ENCODE results near the gene PMIS2.

PMIS2 gene

GRCh38 chr19:35556846-35557538 is 29.0 kb upstream of the PMIS2 start:
- no peak for DNase-seq (ENCODE audit: low read depth)

DNA sequence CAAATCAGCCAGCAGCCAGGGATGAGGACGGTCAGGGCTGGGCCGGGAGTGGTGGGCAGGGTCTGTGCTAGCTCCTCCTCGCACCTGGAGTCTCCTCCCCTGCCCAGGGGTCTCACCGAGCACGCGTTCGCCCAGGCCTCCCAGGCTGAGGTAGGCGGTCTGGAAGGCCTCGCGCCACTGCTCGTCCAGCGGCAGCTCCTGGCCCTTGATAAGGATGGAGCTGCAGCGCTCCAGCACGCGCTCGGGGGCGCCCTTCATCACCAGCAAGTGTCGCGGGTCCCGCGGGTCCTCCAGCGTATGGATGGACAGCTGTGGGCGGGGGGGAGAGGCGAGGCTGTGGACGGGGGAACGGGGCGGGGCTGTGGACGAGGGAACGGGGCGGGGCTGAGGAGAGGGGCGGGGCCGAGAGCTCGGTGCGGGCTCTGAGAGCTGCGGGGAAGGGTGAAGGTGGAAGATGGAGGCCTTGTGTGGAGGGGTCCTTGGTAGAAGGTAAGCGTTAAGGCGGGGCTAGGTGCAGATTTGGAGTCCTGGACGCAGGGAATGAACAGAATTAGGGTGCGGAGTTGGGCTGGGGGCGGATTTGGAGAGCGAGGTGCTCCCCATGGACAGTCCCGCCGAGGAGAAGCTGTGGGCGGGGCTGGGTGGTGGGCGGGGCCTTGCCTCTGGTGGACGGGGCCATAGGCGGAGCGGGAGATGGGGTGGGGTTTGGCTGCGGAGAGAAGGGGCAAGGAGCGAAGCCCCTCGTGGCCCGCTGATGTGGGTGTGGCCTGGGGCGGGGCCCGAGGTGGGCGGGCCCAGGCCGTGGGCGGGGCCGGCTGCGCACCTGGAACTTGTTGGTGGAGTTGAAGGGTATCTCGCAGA is 28.2 kb upstream of the PMIS2 start:
- peak; percentile 16 for DNase-seq (ENCODE audit: low read depth)

DNA sequence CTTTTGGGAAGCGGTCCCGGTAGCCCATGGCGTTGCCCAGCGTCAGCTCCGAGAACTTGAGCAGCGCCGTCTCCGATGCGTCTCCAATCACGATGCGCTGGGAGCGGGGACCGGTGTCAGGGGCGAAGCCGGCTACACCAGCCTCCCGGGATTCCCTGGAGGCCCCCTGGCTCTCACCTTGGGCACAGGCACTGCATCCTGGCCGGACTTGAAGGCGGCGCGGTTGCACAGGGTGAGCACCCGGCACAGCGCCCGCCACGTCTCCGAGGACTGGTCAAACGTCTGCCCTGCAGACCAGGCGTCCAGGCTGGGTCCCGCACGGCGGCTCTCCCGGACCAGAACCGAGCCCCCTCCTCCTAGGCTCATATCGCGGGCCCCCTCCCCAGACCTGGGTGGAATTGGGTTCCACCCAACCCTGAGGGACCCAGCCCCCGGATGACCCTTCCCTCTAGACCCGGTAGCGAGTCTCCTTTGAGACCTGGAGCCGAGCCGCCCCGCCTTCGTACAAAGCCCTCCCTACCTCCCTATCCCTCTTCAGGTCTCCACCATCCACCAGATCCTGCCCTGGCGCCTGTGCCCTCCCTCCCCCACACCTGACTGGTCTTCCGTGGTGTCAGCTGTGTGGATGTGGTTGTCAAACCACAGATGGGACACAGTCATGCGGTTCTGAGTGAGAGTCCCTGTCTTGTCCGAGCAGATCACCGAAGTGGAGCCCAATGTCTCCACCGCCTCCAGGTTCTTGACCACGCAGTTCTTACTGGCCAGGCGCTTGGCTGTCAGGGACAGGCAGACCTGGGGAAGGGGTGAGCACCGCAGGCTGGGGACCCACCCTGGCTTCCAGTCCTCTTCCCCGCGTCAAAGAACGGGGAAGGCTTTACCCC is 27.3 kb upstream of the PMIS2 start:
- DNase-seq (ENCODE audit: low read depth) = no peak

- DNase-seq (ENCODE audit: low read depth) = no peak
Observed at GRCh38 chr19:35559281-35559659, 26.7 kb upstream of the PMIS2 start.

GRCh38 chr19:35559781-35560180 is 26.2 kb upstream of the PMIS2 start:
- no peak for DNase-seq (ENCODE audit: low read depth)

GRCh38 chr19:35560271-35560670 is 25.7 kb upstream of the PMIS2 start:
- no peak for DNase-seq (ENCODE audit: low read depth)

DNA sequence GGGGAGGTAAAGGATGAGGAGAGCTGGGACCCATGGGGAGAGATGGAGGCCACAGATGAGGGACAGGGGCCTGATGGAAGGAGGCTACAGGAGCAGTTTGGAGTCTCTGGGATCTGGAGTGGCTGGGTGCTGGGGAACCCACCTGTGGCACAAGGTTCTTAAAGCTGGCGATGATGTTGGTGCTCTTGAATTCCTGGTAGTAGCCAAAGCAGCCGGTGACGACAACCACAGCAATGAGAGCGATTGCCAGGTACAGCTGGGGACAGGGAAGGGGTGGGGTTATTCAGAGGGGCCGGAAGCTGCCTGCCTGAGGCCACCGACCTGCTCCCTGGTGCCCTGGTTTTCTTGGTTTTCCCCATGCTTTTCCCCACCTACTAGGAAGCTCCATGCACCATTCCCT is 25.3 kb upstream of the PMIS2 start:
- no peak for DNase-seq (ENCODE audit: low read depth)

DNA sequence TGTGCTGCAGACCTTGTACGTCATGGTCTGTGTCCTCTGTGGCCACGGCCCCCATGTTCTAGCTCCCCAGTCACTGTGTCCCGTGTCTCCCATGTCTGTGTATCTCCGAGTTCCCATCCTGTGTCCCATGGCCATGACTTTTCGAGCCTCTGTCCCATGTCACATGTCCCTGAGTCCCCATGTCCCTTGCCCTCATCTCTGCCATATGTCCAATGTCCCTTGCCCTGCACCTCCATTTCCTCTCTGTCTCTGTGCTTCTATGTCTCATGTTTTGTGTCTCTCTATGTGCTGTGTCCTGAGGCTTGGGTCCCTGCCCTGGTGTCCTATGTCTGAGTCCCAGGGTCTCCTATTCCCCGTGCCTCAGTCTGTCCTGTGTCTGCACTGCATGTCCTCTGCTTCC is 24.5 kb upstream of the PMIS2 start:
- no peak for DNase-seq (ENCODE audit: low read depth)

- no peak for DNase-seq (ENCODE audit: low read depth)
Observed at GRCh38 chr19:35562336-35562735, 23.6 kb upstream of the PMIS2 start.

DNA sequence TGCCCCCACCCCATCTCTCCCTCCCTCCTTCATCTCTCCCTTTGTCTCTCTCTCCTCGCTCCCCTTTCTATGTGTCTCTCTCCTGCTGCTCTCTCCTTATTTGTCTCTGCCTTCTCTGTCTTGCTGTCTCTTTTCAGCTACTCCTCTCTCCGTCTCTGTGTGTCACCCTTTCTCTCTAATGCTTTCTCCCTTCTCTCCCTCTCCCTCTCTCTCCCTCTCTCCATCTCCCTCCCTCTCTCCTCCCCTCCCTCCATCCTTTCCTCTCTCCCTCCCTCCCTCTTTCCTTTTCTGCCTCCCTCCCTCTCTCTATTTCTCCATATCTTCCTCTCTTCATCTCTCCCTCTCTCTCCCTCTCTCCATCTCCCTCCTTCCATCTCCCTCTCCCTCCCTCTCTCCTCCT is 23.2 kb upstream of the PMIS2 start:
- DNase-seq (ENCODE audit: low read depth) = no peak

GRCh38 chr19:35563207-35563829 is 22.7 kb upstream of the PMIS2 start, which contains the start of gene ATP4A:
TSS of gene ATP4A (minus strand) at chr19:35563658. CDS start at chr19:35563629, 29 bp downstream.
- no peak for DNase-seq (ENCODE audit: low read depth)

DNA sequence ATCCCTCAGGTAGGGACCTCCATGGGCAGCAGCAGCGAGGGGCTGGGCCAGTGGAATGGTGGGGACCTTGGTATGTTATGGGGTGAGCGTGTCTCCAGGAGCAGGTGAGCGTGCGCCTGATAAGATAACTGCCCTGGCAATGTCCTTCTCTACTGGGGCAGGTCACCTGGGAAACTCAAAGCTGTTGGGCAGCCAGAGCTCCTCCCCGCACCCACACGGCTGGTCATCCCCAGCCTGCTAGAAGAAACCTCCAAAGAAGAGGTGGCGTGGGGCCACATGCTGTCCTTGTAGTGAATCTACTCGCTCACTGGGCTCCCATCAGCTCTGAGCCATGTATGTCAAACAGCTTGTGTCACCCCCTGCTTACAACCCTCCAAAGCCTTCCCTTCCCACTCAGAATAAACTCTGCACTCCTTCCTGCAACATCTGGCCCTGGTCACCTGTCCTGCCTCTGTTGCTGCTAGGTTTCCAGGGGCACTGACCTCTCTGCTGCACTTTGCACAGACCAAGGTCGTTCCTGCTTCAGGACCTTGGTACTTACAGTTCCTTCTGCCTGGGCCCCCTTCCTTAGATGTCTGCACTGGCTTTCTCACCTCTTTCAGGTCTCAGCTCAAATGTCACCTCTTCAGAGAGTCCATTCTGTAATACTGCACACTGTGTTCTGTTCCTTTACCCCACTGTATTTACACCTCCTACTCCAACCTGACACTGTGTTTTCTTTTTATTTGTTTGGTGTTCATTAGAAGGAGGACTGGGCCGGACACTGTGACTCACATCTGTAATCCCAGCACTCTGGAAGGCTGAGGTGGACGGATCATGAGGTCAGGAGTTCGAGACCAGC is 20.7 kb upstream of the PMIS2 start:
- DNase-seq (ENCODE audit: low read depth) = no peak

DNA sequence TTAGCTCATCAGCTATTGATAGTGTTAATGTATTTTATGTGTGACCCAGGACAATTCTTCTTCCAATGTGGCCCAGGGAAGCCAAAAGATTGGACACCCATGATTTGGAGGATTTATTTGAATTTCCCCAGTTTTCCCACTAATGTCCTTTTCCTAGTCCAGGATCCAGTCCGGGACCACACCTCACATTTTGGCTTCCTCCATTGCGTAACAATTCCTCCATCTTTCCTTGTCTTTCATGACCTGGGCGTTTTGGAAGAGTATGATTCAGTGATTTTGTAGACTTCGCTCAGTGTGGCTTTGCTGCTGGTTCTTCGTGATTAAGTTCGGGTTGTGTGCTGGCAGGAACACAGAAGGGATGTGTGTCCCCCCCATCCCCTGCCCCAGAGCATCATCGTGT is 19.2 kb upstream of the PMIS2 start:
- no peak for DNase-seq (ENCODE audit: low read depth)

DNA sequence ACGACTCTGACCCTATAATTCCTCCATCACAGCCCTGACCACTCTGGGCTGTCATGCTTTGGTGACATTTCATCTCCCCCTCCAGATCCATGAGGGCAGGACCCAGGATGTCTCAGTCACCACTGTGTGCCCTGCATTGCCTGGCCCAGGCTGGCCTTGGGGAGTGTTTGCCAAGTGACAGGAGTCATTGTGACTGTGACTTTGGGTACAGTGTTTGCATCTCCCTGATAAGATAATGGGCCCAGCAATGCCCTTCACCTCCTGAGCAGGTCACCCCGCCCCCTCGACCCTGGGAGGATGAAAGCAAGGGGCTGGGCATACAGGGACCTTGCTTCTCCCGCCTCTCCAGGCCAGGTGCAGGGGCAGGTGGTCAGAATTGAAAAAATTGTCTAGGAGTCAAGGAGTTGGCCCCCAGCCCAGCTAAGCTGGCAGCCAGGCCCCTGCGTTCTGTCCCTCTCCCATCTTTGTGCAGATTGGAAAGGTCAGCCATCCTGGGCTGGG is 16.6 kb upstream of the PMIS2 start:
- DNase-seq (ENCODE audit: low read depth) = no peak

- no peak for DNase-seq (ENCODE audit: low read depth)
Observed at GRCh38 chr19:35571406-35571965, 14.5 kb upstream of the PMIS2 start.

DNA sequence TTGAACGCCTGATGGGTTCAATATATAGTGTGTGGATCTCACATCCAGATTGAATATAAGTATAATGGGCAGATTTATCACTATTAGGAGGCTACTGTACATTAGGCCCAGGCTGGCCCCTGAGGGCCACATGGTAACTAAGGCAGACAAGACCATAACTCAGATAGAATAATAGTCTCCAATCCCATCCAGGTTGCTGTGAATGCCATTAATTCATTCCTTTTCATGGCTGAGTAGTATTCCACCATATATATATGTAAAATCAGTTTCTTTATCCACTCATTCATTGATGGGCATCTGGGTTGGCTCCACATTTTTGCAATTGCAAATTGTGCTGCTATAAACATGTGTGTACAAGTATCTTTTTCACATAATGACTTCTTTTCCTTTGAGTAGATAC is 8.1 kb upstream of the PMIS2 start:
- no peak for DNase-seq (ENCODE audit: low read depth)

DNA sequence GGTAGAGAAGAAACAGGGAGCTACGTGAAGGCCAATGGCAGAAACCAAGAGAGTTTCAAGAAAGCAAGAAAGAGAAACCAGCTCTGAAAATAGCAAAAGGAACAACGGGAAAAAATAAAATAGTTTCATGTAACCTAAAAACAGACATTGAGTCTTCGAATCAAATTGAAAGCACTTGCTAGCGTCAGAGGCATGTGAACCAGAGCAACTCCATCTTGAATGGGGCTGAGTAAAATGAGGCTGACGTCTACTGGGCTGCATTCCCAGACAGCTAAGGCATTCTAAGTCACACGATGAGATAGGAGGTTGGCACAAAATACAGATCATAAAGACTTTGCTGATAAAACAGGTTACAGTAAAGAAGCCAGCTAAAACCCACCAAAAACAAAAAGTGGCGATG is 7.3 kb upstream of the PMIS2 start:
- DNase-seq (ENCODE audit: low read depth) = no peak

GRCh38 chr19:35582760-35583159 is 3.2 kb upstream of the PMIS2 start:
- no peak for DNase-seq (ENCODE audit: low read depth)

- DNase-seq (ENCODE audit: low read depth) = no peak
Observed at GRCh38 chr19:35587321-35587720, 1.3 kb downstream of the PMIS2 start.

DNA sequence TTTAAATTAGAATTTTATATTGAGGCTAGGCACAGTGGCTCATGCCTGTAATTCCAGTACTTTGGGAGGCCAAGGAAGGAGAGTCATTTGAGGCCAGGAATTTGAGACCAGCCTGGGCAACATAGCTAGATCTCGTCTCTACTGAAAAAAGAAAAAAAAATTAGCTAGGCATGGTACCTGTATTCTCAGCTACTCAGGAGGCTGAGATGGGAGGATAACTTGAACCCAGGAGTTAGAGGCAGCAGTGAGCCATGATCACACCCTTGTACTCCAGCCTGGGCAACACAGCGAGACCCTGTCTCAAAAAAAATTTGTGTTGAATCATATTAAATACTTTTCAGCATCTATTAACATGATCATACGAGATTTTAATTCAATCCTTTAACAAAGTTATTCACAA is 4.9 kb downstream of the PMIS2 start:
- DNase-seq (ENCODE audit: low read depth) = no peak

GRCh38 chr19:35592226-35592625 is 6.3 kb downstream of the PMIS2 start:
- DNase-seq (ENCODE audit: low read depth) = no peak
